SK-N-SH (cell line): ENCODE data around the gene ZMYND8.

Source experiments
- CTCF ChIP-seq: fragments of 200-600 bp; sonication (generic); IDR thresholded peaks from 2 replicates; pipeline ENCODE4 v1.6.1; 2017; ENCODE audit warnings: antibody characterized with exemption, mild to moderate bottlenecking, moderate library complexity
- SIN3A ChIP-seq: IDR thresholded peaks from 2 replicates; pipeline ENCODE4 v1.6.1; 2012; ENCODE audit warnings: low read depth, mild to moderate bottlenecking, low read length, moderate library complexity, borderline replicate concordance
- ZBTB33 ChIP-seq: IDR thresholded peaks from 2 replicates; pipeline ENCODE4 v1.4.0; 2012; ENCODE audit warnings: low read depth, borderline replicate concordance

GRCh38 chr20:47241345-47241781, 115.1 kb downstream of the ZMYND8 start:
- TF ChIP-seq CTCF (no peak), ZBTB33 (no peak), SIN3A (peak; percentile 53; the same call in 1 of the 2 replicates)
